Vagina (tissue), 2 donors: ENCODE results near the gene SLC15A4.

Experiments
- POLR2A ChIP-seq, 2 donors: fragments of 450-650 bp; IDR thresholded peaks; one replicate each; pipeline ENCODE4 v1.6.1; 2017; ENCODE audit warnings: antibody characterized with exemption in 2 of 2, mild to moderate bottlenecking in 2 of 2, moderate library complexity in 2 of 2
- POLR2AphosphoS5 ChIP-seq, 2 donors: sonication (generic); formaldehyde crosslinking; IDR thresholded peaks; one replicate each; pipeline ENCODE4 v1.9.0; 2017; ENCODE audit warnings: antibody characterized with exemption in 2 of 2, mild to moderate bottlenecking in 2 of 2, low read depth in 1 of 2; ENCODE audit not compliant: insufficient read depth in 1 of 2
- TF ChIP-seq, protein P1 (sequence below), 3 experiments: fragments of 450-650 bp in 2 of 3; fragments of 200-600 bp in 1 of 3; sonication (generic) in 1 of 3; IDR thresholded peaks; one replicate each; pipeline ENCODE4 v1.5.1; 2017 to 2019; ENCODE audit warnings: antibody characterized with exemption in 3 of 3, mild to moderate bottlenecking in 2 of 3, moderate library complexity in 2 of 3

DNA sequence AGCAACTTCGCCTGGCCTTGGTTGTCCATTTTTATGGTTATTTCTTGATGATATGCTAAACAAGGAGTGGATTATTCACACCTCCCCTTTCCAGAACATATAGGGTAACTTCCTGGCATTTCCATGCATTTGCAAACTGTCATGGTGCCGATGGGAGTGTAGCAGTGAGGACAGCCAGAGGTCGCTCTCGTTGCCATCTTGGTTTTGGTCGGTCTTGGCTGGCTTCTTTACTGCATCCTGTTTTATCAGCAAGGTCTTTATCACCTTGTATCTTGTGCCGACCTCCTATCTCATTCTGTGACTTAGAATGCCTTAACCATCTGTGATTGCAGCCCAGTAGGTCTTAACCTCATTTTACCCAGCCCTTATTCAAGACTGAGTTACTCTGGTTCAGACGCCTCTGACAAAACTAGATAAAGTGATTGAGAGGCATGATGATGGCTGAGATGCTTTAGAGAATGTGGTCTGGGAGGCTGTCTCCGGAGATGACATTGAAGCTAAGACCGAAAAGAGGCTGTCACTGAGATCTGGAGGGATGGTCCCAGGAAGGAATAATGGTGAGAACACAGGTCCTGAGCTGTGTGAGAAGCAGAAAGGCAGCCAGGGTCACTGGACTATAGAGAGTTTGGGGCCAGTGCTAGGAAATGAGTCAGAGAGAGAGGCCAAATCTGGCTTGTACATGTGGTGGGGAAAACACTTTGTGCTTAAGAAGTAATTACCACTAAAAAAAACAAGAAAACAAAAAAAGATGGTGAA lies 32.5 kb upstream of the SLC15A4 start:
- TF ChIP-seq POLR2A (IDR thresholded peaks at IDR 0.05), result no peak
- TF ChIP-seq, protein P1, sequence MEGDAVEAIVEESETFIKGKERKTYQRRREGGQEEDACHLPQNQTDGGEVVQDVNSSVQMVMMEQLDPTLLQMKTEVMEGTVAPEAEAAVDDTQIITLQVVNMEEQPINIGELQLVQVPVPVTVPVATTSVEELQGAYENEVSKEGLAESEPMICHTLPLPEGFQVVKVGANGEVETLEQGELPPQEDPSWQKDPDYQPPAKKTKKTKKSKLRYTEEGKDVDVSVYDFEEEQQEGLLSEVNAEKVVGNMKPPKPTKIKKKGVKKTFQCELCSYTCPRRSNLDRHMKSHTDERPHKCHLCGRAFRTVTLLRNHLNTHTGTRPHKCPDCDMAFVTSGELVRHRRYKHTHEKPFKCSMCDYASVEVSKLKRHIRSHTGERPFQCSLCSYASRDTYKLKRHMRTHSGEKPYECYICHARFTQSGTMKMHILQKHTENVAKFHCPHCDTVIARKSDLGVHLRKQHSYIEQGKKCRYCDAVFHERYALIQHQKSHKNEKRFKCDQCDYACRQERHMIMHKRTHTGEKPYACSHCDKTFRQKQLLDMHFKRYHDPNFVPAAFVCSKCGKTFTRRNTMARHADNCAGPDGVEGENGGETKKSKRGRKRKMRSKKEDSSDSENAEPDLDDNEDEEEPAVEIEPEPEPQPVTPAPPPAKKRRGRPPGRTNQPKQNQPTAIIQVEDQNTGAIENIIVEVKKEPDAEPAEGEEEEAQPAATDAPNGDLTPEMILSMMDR (IDR thresholded peaks at IDR 0.05), result no peak
- no peak for TF ChIP-seq POLR2AphosphoS5 (IDR thresholded peaks at IDR 0.05; ENCODE audit: insufficient read depth in 1 of 2, low read depth in 1 of 2)
